Measurements from ENCODE around the gene HOXB13. TPM values are rescaled to one million over a fixed set of nuclear protein-coding genes. Genes with fewer than 3 reads are reported as not detected.

Gene HOXB13
- total RNA-seq, 2 experiments from 2014 or later: not detected

DNA sequence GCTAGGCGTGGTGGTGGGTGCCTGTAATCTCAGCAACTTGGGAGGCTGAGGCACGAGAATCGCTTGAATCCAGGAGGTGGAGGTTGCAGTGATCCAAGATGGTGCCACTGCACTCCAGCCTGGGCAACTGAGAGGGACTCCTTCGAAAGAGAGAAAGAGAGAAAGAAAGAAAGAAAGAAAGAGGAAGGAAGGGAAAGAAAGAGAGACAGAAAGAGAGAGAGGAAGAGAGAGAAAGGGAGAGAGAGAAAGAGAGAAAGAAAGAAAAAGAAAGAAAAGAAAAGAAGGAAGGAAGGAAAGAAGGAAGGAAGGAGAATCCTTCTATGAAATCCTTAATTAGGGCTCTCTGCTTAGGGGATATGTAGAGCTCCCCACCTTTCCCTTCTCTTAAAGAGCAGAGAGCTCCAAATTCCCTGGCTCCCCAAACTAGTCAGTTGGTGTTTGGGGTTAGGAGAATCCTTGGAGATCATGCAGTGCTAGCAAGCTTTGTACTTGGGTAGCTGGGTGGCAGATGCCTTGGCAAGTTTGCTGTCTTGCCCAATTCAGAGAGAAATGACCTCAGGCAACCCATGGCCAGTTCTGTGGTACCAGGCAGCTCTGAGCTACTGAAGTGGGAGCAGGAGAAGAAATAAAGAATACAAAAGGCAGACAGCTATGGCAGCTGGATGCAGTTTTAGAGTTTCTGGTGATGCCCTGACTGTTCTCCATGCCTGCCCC, 8.9 kb upstream of the HOXB13 start:
- Mint-ChIP-seq H3K27me3 (peaks cover 99% of the 10 kb centered on the region), H3K4me1 (peaks cover 20% of the 10 kb centered on the region), H3K4me3 (no peak overlapping the region), H3K27ac (no peak overlapping the region), H3K9me3 (no peaks in the 10 kb centered on the region), H3K36me3 (no peaks in the 10 kb centered on the region)
- DNase-seq: no peak

GRCh38 chr17:48735062-48735351, 6.5 kb upstream of the HOXB13 start:
- peaks cover 25% of the 10 kb centered on the region for H3K4me1 Mint-ChIP-seq
- no peaks in the 10 kb centered on the region for H3K9me3 Mint-ChIP-seq
- no peaks in the 10 kb centered on the region for H3K36me3 Mint-ChIP-seq
- H3K27ac Mint-ChIP-seq: no peak overlapping the region
- H3K27me3 Mint-ChIP-seq: peaks cover 99% of the 10 kb centered on the region
- DNase-seq: no peak
- no peak overlapping the region for H3K4me3 Mint-ChIP-seq

DNA sequence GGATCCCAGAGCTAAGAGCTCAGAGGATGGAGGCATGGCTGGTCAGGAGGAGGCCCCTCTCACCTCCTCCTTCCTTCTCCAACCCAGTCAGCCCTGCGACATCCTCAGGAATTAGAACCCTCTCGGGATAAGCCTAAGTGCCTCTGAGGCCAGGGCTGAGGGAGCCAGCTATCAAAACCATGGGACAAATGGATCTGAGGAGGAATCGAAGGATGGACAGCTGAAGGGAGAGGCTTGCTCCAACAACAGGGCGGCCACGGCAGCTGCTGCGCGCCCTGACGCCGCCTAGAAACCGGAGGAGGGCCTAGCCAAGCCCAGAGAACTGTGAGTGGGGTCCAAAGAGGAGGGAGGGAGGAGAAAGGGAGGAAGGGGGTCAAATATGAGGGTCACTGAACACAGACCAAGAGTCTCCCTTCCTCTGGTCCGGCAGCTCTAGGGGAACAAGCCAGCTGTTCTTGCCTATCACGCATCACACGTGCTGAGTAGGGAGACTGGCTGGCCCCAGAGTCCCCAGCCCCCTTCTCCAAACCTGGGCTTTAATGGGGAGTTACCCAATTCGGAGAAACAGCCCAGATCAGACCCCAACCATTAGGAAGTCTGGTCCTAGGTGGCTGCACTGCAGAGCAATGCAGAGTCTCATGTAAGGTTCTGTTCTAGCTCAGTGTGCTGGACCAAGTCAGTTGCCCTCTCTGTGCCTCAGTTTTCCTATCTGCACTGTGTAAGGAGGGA, 5.9 kb upstream of the HOXB13 start:
- H3K27ac Mint-ChIP-seq: no peak overlapping the region
- H3K4me3 Mint-ChIP-seq: no peak overlapping the region
- H3K9me3 Mint-ChIP-seq: no peaks in the 10 kb centered on the region
- no peak for DNase-seq
- H3K4me1 Mint-ChIP-seq: peaks cover 27% of the 10 kb centered on the region
- peaks cover 99% of the 10 kb centered on the region for H3K27me3 Mint-ChIP-seq
- H3K36me3 Mint-ChIP-seq: no peaks in the 10 kb centered on the region

GRCh38 chr17:48733632-48734328, 5.2 kb upstream of the HOXB13 start:
- Mint-ChIP-seq H3K36me3 (no peaks in the 10 kb centered on the region), H3K27me3 (peaks cover 99% of the 10 kb centered on the region), H3K27ac (no peak overlapping the region), H3K4me1 (peaks cover 25% of the 10 kb centered on the region), H3K9me3 (no peaks in the 10 kb centered on the region), H3K4me3 (peak overlapping the region; percentile 50)
- no peak for DNase-seq

- Mint-ChIP-seq H3K4me3 (peak overlapping the region; percentile 50), H3K27ac (no peak overlapping the region), H3K9me3 (no peaks in the 10 kb centered on the region), H3K27me3 (peaks cover 99% of the 10 kb centered on the region), H3K36me3 (no peaks in the 10 kb centered on the region), H3K4me1 (peaks cover 29% of the 10 kb centered on the region)
- DNase-seq: no peak
Measured at GRCh38 chr17:48732688-48733629, 4.4 kb upstream of the HOXB13 start.

DNA sequence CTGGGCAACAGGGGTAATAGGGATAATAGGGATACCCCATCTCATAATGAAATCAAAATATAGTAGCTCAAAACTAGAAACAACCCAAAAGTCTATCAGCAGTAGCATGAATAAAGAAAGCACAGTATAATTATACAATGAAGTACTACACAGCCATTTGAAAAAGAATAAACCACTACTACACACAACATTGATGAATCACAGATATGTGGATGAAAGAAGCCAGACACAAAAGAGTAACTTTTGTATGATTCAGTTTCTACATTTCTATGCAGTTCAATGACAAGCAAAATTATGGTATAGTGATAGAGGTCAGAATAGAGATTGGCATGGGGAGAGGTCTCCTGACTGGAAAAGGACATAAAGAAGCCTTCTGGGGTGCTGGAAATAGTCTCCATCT, 2.8 kb upstream of the HOXB13 start:
- no peak overlapping the region for H3K4me3 Mint-ChIP-seq
- H3K36me3 Mint-ChIP-seq: no peaks in the 10 kb centered on the region
- no peak for DNase-seq
- no peak overlapping the region for H3K27ac Mint-ChIP-seq
- no peaks in the 10 kb centered on the region for H3K9me3 Mint-ChIP-seq
- H3K27me3 Mint-ChIP-seq: peaks cover 99% of the 10 kb centered on the region
- peaks cover 29% of the 10 kb centered on the region for H3K4me1 Mint-ChIP-seq

DNA sequence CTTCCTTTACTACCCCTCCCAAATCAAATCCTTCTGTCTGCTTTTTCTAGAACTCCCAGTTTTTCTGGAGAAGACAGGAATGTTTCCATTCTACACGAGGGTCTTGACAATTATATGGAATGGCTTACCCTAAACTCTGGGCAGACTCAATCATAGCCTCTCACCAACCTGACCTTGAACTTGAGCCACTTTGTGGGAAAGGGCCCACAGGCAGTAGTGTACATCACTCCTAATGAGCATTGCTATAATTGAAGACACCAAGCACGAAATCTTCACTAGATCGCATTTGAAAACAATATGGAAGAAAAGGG, 1.6 kb upstream of the HOXB13 start:
- no peak for DNase-seq
- H3K27ac Mint-ChIP-seq: no peak overlapping the region
- peaks cover 99% of the 10 kb centered on the region for H3K27me3 Mint-ChIP-seq
- no peaks in the 10 kb centered on the region for H3K36me3 Mint-ChIP-seq
- no peaks in the 10 kb centered on the region for H3K9me3 Mint-ChIP-seq
- H3K4me1 Mint-ChIP-seq: peaks cover 30% of the 10 kb centered on the region
- H3K4me3 Mint-ChIP-seq: no peak overlapping the region

- Mint-ChIP-seq H3K27ac (no peak overlapping the region), H3K9me3 (no peaks in the 10 kb centered on the region), H3K27me3 (peaks cover 99% of the 10 kb centered on the region), H3K36me3 (no peaks in the 10 kb centered on the region), H3K4me3 (peak overlapping the region; percentile 8), H3K4me1 (peaks cover 33% of the 10 kb centered on the region)
- DNase-seq: no peak
Measured at GRCh38 chr17:48729335-48730239, 1.0 kb upstream of the HOXB13 start.

DNA sequence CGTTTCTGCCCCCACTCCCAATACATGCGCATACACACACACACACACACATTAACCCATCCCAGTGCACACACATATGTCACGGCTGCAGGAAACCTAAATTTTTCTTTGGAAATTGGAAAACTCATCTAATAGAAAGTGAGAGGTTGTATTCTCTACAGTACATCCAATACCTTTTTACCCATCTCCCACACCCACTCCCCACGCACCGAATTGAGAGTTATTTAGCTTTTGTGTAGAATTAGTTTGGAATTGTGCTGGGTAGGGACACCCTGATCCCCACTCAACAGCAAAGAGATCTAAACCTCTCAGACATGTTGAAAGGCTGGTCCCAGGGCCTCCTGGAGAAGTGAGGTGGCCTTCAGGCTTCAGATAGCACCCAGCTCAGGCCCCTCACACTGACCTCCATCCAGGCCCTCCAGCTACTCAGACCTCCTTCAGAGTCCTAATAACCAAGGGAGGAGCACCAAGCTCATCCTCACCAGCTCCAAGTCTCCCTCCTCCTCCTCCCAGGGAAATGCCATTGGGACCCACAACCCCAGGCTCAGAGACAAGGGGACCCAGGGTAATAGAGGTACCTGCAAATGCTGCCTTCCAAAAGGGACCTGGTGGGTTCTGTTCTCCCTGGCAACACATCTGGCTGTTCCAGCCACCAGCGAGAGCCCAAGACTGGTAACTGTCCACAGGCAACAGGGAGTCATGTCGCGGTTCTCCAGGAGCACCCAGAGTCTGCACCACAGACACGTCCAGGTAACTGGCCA, 955 bp downstream of the HOXB13 start:
- H3K36me3 Mint-ChIP-seq: peaks cover under 1% of the 10 kb centered on the region
- peaks cover 100% of the 10 kb centered on the region for H3K27me3 Mint-ChIP-seq
- no peak overlapping the region for H3K27ac Mint-ChIP-seq
- DNase-seq: no peak
- no peaks in the 10 kb centered on the region for H3K9me3 Mint-ChIP-seq
- no peak overlapping the region for H3K4me3 Mint-ChIP-seq
- peaks cover 34% of the 10 kb centered on the region for H3K4me1 Mint-ChIP-seq

DNA sequence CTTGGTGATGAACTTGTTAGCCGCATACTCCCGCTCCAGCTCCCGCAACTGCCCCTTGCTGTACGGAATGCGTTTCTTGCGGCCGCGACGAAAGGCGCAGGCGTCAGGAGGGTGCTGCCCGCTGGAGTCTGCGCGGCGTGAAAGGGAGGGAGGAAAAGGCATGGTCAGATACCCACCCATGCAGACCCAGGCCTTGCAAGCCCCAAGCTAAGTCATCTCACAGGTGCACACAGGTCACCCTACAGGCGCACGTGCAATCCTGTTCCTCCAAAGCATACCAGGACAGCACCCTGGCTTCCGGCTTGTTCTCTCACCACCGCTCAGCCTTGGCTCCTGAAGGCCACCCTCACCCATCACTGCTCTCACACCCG, 1.6 kb downstream of the HOXB13 start:
- peaks cover 2% of the 10 kb centered on the region for H3K36me3 Mint-ChIP-seq
- peaks cover 33% of the 10 kb centered on the region for H3K4me1 Mint-ChIP-seq
- peaks cover 100% of the 10 kb centered on the region for H3K27me3 Mint-ChIP-seq
- DNase-seq: no peak
- H3K27ac Mint-ChIP-seq: no peak overlapping the region
- no peak overlapping the region for H3K4me3 Mint-ChIP-seq
- no peaks in the 10 kb centered on the region for H3K9me3 Mint-ChIP-seq

- peaks cover 100% of the 10 kb centered on the region for H3K27me3 Mint-ChIP-seq
- peaks cover 2% of the 10 kb centered on the region for H3K36me3 Mint-ChIP-seq
- no peak for DNase-seq
- no peak overlapping the region for H3K27ac Mint-ChIP-seq
- H3K9me3 Mint-ChIP-seq: no peaks in the 10 kb centered on the region
- H3K4me1 Mint-ChIP-seq: peaks cover 33% of the 10 kb centered on the region
- H3K4me3 Mint-ChIP-seq: no peak overlapping the region
Measured at GRCh38 chr17:48726114-48726915, 2.2 kb downstream of the HOXB13 start.

GRCh38 chr17:48725288-48726064, 3.1 kb downstream of the HOXB13 start:
- Mint-ChIP-seq H3K36me3 (peaks cover 2% of the 10 kb centered on the region), H3K9me3 (no peaks in the 10 kb centered on the region), H3K4me3 (no peak overlapping the region), H3K27ac (no peak overlapping the region), H3K4me1 (peaks cover 33% of the 10 kb centered on the region), H3K27me3 (peaks cover 100% of the 10 kb centered on the region)
- no peak for DNase-seq

GRCh38 chr17:48725004-48725287, 3.6 kb downstream of the HOXB13 start:
- Mint-ChIP-seq H3K27ac (no peak overlapping the region), H3K27me3 (peaks cover 100% of the 10 kb centered on the region), H3K4me1 (peaks cover 31% of the 10 kb centered on the region), H3K36me3 (peaks cover 3% of the 10 kb centered on the region), H3K9me3 (no peaks in the 10 kb centered on the region), H3K4me3 (no peak overlapping the region)
- DNase-seq: no peak

Data from activated naive CD8-positive, alpha-beta T cell treated with anti-CD3 and anti-CD28 coated beads for 36 hours (primary cell).